Inflammatory macrophage (primary cell): ENCODE results near the gene SNX6.
"Not testable (repeated sequence)": the region's sequence is repeated elsewhere in the genome, so short reads cannot be mapped to it uniquely, and the experiment has no call there.

Experiments
- DNase-seq, 2 donors: peaks; one replicate each; pipeline ENCODE4 v3.0.0-alpha.2; 2020 to 2022

SNX6 gene

DNA sequence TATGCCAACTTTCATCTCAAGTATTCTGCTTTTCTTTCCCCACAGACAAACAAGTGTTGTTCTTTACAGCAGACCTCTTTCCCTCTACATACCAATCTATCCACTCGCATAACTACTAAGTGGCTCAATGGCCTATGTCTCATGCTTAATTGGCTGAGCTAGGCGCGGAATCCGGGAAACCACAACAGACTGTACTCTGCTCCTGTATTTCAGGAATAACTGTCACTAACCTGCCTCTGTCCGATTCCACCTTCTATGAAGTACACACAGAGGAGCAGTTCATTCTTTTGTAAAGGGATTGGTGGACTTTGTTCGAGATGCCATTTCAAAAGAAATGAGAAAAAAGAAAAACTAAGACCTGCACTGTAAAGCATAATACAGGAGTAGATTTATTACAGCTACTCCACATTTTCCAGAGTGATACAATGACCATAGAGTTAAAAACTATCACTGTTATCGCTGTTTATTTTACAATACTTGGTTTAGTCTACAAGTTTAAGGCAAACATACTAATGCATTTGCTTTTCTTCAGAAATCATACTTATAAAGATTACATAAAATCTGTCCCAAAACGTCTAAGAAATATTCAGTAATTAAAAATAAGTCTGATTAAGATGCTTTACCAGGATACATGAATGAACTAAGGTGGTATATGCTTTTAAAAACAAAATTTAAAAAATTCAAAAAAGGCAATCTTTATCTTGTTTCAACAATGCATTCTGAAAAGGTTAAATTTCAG lies 67.7 kb downstream of the SNX6 start:
- DNase-seq = not testable (repeated sequence)

DNA sequence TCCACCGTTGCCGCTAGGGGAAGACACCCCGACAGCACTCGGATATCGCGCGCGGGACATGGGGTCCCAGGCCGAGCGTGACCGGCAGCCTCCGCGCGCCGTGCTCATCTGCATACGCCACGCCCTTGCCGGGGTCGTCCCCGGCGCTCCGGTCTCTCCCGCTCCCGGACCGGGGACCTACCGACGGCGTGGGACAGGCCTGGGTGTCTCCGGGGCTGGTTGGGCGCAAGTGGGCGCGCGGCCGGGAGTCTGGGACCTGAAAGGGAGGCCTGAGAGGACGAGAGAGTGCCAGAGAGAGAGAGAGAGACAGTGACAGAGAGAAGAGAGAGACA lies 73.5 kb downstream of the SNX6 start:
- not testable (repeated sequence) for DNase-seq

DNA sequence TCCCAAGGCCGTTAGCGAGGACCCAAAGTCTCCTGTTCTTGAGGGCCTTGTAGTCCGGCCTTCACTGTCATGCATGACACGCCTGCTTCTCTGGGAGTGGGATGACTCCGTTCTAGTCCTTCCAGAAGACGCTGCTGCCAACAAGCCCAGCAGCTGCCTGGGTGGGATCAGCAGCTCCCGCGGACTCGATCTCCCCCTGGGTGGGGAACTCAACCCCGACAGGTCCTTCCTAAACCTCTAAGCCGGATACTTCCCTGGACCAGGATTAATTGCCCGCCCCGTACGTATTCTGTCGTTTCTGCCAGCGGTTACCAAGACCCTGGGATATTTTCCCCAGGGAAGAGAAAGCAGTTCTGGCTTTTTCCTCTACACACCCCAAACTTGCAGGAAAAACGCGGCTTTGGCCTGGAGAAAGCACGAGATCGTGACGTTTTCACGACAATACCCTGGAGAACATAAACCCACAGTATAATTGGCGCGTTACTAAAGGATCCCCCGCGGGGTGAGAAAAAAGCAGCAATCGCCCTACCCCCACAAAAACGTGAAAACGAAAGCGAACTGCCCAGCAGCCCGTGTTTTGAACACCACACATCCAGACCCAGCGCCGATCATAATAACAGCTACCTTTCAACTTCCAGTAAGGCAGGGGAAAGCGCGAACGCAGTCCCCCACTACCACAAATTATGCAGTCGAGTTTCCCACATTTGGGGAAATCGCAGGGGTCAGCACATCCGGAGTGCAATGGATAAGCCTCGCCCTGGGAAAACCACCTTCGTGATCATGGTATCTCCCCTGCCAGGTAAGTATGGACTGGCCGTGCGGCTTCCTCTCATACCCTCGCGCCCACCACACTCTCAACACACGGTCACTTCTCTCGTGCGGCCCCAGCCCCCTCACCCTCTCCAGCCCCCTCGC lies 74.1 kb downstream of the SNX6 start:
- DNase-seq = not testable (repeated sequence)

DNA sequence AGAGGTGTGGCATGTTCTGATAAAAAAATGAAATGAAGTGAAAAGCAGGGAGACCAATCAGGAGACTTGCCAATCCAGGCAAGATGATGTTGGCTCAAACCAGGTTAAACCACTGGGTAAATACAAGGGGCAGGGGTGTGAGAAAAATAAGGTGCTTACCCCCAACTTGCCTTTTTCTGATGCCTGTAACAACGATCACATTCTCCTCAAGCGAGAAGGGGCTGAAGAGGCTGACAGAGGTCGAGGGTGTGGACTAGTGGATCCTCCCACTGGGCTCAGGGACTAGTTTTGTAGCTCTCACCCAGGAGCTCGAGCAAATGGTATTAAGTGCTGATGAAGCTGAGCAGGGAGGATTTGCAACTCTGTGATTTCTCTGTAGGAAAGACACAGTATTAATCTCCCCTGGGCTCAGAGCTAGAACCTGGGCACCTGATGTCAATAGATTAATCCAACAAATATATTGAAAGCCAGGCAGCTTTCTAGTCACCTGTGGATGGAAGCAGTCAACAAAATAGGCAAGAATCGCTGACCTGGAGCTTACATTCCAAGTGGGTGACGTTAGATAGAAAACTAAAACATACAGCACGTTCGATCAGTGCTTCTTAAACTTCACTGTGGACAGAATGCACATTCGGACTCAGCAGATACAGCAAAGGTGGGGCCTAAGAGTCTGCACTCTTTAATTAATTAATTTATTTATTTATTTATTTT lies 75.3 kb downstream of the SNX6 start:
- DNase-seq = peak; percentile 7 to 18

DNA sequence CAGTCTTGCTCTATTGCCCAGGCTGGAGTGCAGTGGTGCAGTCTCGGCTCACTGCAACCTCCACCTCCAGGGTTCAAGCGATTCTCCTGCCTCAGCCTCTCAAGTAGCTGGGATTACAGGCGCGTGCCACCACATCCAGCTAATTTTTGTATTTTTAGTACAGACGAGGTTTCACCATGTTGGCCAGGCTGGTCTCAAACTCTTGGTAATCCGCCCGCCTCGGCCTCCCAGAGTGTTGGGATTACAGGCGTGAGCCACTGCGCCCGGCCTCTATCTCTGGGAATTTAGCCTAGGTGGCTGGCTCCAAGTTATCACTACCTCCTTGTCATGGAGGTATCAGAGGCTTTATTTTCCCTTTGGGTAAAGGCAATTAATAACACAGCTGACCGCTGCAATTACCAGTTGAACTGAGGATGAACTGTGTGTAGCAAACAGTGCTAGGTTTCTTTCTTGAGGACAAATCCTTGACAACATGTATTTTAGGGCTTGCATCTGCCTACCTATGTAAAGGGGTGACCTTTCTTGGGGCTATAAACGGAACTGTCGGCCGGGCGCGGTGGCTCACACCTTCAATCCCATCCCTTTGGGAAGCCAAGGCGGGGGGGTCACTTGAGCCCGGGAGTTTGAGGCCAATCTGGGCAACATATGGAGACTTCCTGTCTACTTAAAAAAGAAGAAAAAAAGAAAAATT lies 80.5 kb downstream of the SNX6 start:
- DNase-seq = not testable (repeated sequence)

DNA sequence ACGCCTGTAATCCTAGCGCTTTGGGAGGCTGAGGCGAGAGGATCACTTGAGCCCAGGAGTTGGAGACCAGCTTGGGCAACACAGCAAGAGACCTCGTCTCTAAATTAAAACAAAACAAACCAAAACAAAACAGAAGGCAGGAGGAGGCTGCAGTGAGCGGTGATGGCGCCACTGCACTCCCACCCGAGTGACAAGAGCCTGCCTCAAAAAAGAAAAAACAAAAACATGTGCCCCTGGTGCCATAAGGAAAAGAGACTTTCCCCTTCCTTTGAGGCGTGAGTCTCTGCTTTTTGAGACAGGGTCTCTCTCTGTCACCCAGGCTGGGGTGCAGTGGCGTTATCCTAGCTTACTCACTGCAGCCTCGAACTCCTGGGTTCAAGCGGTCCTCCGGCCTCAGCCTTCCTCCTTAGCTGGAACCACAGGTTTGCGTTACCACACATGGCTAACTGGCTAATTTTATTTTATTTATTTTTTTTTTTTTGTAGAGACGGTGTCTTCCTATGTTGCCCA lies 81.4 kb downstream of the SNX6 start:
- no peak for DNase-seq

DNA sequence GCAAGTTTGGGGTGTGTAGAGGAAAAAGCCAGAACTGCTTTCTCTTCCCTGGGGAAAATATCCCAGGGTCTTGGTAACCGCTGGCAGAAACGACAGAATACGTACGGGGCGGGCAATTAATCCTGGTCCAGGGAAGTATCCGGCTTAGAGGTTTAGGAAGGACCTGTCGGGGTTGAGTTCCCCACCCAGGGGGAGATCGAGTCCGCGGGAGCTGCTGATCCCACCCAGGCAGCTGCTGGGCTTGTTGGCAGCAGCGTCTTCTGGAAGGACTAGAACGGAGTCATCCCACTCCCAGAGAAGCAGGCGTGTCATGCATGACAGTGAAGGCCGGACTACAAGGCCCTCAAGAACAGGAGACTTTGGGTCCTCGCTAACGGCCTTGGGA lies 82.8 kb downstream of the SNX6 start:
- not testable (repeated sequence) for DNase-seq

DNA sequence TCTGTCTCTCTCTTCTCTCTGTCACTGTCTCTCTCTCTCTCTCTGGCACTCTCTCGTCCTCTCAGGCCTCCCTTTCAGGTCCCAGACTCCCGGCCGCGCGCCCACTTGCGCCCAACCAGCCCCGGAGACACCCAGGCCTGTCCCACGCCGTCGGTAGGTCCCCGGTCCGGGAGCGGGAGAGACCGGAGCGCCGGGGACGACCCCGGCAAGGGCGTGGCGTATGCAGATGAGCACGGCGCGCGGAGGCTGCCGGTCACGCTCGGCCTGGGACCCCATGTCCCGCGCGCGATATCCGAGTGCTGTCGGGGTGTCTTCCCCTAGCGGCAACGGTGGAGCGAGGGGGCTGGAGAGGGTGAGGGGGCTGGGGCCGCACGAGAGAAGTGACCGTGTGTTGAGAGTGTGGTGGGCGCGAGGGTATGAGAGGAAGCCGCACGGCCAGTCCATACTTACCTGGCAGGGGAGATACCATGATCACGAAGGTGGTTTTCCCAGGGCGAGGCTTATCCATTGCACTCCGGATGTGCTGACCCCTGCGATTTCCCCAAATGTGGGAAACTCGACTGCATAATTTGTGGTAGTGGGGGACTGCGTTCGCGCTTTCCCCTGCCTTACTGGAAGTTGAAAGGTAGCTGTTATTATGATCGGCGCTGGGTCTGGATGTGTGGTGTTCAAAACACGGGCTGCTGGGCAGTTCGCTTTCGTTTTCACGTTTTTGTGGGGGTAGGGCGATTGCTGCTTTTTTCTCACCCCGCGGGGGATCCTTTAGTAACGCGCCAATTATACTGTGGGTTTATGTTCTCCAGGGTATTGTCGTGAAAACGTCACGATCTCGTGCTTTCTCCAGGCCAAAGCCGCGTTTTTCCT lies 83.4 kb downstream of the SNX6 start:
- DNase-seq = not testable (repeated sequence)

DNA sequence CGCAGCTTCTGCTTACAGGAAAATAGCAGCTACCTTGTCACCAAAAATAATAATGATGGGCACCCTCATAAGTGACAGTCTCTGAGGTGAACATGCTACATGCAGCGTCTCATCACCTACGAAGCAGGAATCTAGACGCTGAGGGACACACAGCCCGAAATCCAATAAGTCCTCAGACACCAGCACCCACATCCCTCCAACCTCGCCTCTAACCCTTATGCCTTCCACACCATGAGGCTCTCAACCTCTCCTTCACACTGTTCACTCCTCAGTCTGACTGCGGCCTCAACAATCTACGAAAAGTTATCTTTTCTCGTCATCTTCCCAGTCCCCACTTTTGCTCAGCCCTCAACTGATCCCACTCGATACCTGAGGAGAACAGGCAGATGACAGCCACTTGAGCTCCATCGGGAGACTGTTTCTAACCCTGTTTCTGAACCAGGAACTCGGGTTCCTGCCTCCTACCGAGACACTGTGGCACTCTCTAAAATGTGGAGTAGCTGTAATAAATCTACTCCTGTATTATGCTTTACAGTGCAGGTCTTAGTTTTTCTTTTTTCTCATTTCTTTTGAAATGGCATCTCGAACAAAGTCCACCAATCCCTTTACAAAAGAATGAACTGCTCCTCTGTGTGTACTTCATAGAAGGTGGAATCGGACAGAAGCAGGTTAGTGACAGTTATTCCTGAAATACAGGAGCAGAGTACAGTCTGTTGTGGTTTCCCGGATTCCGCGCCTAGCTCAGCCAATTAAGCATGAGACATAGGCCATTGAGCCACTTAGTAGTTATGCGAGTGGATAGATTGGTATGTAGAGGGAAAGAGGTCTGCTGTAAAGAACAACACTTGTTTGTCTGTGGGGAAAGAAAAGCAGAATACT lies 89.5 kb downstream of the SNX6 start:
- DNase-seq = not testable (repeated sequence)

DNA sequence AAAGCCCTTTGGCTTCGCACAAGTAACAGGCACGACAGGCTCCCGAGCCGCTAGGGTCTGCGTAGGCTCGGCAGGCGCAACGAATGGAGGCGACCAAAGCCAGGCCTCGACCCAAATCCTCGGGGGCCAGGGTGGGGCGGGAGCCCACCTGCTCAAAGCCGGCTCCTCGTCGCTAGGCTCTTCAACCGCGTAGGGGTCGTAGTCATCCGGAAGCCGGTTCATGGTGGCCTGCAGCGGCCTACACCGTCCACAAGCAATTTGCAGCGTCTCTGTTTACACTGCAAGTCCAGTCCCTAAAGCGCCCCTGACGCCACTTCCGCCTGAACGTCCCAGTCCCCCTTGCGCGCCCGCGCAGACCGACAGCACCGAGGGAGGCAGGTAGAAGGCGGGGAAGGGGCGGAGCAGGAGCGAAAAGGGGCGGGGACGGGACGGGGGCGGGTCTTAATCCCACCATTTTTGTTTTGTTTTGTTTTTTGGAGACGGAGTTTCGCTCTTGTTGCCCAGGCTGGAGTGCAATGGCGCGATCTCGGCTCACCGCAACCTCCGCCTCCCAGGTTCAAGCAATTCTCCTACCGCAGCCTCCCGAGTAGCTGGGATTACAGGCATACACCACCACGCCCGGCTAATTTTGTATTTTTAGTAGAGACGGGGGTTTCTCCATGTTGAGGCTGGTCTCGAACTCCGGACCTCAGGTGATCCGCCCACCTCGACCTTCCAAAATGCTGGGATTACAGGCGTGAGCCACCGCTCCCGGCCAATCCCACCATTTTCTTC lies 90.4 kb downstream of the SNX6 start, which contains the start of gene EAPP:
EAPP (minus strand) TSS at position 295 of the 774 bp plus-strand sequence; CDS start at position 222, 73 bp downstream.
- peak; percentile 97 to 98 for DNase-seq

DNA sequence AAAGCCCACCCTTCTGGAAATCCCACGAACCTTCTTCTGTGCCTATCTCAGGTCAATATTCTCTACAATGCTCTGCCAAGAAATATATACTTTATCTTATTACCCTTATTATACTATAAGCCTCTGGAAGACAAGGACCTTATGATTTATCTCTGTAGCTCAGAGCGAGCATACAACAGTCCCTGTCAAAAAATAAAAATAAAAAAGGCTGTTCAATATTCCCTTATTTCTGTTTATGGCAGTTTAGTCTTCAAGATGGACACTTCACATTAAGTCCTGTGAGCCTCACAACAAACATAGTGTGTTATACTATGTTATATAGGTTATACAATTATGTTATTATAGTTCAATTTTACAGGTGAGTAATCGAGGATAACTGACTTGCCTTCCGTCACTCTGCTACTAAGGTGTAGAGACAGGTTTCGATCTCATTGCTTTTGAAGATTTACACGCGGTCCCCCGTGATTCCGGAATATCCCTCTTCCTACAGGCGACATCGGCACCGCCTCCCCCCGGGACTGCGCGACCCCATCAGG lies 91.0 kb downstream of the SNX6 start:
- no peak for DNase-seq

DNA sequence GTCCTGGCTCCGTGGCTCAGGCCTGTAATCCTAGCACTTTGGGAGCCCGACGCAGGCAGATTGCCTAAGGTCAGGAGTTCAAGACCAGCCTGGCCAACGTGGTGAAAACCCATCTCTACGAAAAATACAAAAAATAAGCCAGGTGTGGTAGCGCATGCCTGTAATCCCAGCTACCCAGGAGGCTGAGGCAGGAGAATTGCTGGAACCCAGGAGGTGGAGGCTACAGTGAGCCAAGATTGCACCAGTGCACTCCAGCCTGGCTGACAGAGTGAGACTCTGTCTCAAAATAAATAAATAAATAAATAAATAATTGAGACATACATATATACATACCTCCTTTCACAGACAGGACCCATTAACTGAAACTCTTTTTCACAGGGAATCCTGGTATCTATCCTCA lies 91.9 kb downstream of the SNX6 start:
- not testable (repeated sequence) for DNase-seq

DNA sequence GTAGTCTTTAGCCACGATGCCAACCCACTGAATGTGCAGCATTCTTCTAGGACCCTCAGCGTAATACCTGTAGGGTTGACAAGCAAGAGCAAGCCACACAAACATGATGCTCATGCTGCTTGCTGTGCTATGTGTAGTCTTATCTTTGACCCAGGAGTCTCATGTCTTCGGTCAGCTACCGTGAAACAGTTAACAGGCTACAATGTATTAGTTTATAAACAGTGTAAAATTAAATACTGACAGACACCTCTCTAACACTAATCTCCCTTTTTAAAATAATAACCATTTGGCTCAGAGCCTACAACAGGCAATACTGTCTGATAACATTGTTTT lies 92.3 kb downstream of the SNX6 start:
- no peak for DNase-seq

DNA sequence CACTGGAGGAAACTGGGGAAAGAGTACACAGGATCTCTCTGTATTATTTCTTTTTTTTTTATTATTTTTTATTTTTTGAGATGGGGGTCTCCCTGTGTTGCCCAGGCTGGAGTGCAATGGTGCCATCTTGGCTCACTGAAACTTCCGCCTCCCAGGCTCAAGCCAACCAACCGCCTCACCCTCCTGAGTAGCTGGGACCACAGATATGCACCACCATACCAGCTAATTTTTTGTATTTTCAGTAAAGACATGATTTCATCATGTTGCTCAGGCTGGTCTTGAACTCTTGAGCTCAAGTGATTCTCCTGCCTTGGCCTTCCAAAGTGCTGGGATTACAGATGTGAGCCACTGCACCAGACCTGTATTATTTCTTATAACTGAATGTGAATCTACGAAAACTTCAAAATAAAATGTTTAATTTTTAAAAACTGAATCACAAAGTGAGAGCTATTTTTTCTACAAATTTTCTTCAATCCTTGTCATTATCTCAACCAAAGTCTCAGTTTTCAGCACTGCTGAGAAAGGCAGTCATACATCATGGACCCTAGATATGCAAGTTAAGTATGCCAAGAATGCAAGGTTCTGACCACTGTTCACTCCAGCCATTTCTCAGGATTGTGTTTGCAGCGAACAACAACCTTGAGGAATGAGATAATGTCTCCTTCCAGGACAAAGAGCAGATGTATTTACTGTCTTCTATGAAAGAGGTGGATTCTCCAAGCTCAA lies 92.8 kb downstream of the SNX6 start:
- DNase-seq = no peak

DNA sequence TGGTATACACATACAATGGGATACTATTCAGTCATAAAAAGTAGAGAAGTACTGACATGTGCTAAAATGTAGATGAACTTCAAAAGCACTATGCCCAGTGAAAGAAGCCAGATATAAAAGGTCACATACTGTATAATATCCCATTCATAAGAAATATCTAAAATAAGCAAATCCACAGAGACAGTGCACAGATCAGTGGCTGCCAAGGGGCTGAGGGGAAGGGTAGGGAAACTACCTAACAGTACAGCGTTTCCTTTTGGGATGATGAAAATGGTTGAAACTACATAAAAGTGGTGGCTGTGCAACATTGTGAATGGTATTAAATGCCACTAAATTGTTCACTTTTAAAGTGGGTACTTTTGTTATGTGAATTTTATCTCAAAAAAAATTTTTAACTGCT lies 102.4 kb downstream of the SNX6 start:
- no peak for DNase-seq

DNA sequence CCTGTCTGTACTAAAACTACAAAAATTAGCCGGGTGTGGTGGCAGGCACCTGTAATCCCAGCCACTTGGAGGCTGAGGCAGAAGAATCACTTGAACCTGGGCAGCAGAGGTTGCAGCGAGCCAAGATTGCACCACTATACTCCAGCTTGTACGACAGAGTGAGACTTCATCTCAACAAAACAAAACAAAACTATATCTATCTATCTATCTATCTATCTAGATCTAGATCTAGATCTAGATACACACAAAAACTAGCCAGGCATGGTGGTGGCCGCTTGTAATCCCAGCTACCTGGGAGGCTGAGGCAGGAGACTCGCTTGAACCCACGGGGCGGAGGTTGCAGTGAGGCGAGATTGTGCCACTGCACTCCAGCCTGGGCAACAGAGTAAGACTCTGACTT lies 105.7 kb downstream of the SNX6 start:
- not testable (repeated sequence) for DNase-seq

DNA sequence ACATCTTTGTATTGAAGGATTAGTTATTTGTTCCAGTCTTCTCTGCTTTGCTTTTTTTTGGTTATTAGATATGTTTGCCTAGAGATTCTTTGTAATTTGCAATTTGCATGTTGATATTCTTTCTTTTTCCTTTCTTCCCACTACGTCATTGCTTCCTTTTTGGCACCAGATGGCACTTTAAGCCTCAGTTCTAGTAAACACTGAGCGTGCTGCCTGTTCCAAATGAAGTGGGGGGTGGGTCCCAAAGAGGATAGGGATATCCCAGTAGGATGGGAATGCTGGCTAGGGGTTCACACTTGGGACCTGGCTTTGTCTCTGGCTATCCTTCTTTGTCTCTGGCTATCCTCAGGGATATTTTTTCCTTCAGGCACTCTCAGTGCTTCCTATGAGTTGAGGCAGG lies 107.5 kb downstream of the SNX6 start:
- no peak for DNase-seq

DNA sequence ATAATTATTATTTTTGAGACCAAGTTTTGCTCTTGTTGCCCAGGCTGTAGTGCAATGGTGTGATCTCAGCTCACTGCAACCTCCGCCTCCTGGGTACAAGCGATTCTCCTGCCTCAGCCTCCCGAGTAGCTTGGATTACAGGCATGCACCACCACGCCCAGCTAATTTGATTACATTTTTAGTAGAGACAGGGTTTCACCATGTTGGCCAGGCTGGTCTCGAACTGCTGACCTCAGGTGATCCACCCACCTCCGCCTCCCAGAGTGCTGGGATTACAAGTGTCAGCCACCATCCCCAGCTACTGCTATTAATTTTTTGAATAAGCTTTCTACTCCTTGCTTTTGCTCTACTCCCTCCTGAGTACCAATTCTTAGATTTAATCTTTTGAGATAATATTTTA lies 108.9 kb downstream of the SNX6 start:
- not testable (repeated sequence) for DNase-seq
